Stimulated activated CD8-positive, alpha-beta memory T cell treated with anti-CD3 and anti-CD28 coated beads, Interleukin-15, amount 100 ng/mL, for 24 hours (primary cell): ENCODE data around the gene SMCO3.
"Not testable (repeated sequence)": the region's sequence is repeated elsewhere in the genome, so short reads cannot be mapped to it uniquely, and the experiment has no call there.

Experiments
- DNase-seq: peaks from one replicate; pipeline ENCODE4 v3.0.0-alpha.2; 2020; ENCODE audit warnings: low read depth

The SMCO3 gene

GRCh38 chr12:14774074-14774905 lies 39.7 kb downstream of the SMCO3 start:
- peak; percentile 54 for DNase-seq

DNA sequence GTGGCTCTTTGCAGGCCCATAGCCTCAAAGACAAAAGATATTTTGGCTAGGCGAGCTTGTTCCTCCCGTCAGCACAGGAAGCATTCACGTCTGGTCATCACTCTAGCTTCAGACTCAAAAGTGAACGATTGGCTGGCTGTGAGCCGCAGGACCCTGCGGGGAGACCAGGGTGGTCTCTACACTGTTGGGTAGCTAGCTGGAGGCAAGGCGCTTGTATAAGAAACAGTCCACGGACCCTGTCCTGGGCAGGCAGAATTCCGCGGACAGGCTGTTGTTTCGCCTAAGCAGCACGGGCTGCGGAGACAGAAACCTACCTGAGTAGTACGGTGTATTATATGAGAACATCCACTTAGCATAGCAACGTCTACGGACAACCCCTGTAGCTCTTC lies 40.3 kb downstream of the SMCO3 start:
- DNase-seq, result peak; percentile 15

- no peak for DNase-seq
These were observed 41.0 kb downstream of the SMCO3 start for GRCh38 chr12:14772946-14773345.

DNA sequence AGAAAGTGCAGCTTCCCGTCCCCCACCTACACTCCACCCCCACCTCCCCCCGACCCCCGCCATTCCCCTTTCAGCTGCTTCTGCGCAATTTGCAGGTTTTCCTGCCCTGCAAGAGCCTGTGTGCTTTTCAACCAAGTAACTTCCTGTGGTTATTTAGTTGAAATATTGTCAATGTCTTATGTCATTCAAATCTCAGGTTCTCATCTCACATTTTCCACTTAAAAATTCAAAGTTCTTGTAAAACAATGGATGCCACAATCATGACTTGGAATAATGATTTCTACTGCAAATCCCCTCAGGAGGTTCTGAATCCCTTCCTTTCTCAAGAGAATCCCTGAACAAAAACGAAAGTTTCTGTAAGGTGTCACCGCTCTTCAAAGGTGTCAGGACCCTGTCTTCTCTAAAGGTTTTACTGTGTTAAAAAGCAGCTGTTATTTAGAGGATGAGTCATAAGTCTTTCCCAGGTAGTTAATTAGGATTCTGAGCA lies 42.3 kb downstream of the SMCO3 start:
- DNase-seq, result no peak

GRCh38 chr12:14770496-14771461 lies 43.2 kb downstream of the SMCO3 start:
- DNase-seq, result peak; percentile 79

GRCh38 chr12:14769969-14770495 lies 44.0 kb downstream of the SMCO3 start:
- peak; percentile 78 for DNase-seq

DNA sequence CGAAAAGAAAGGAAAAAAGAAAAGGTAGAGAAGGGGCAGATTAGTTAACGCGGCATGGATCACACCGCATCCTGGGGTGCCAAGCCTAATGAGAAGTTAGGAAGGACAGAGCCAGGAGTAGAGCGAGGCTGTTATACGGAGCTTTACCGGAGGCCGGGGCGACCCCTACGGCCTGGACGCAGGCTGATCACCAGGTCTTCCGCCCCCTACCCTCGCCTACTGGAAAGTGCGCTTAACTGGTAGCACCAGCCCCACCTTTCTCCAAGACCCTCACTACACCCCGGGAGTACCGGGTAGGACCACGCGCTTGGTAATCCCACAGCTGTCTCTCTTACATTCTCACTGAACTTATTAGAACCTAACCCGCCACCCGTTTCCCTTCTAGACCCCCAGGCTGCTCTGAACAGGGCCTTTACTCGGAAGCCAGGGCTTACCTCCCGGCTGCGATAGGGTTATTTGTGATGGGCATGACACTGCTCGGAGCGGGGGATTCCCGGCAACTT lies 44.5 kb downstream of the SMCO3 start:
- peak; percentile 8 for DNase-seq

DNA sequence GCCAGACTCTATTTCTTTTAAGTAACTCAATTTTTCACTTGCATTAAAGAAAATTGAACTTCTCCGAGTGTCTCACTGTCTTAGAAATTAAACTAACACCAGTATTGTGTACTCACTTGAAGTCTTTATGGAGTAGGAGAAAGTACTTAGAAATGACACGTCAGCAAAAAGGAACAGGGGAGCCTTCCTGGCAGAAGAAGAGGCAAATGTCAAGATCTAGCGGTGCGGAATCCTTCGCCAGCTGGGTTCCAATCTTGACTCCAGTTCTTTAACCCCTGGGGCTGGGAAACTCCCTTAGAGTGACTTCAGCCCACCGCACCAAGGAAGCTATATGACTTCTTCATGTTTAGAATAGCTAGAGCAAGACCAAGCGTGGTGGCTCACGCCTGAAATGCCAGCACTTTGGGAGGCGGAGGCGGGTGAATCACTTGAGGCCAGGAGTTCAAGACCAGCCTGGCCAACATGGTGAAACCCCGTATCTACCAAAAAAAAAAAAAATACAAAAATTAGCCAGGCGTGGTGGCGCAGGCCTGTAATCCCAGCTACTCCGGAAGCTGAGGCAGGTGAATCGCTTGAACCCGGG lies 45.1 kb downstream of the SMCO3 start:
- DNase-seq, result peak; percentile 1

- no peak for DNase-seq
These were observed 46.4 kb downstream of the SMCO3 start for GRCh38 chr12:14767617-14768016.

DNA sequence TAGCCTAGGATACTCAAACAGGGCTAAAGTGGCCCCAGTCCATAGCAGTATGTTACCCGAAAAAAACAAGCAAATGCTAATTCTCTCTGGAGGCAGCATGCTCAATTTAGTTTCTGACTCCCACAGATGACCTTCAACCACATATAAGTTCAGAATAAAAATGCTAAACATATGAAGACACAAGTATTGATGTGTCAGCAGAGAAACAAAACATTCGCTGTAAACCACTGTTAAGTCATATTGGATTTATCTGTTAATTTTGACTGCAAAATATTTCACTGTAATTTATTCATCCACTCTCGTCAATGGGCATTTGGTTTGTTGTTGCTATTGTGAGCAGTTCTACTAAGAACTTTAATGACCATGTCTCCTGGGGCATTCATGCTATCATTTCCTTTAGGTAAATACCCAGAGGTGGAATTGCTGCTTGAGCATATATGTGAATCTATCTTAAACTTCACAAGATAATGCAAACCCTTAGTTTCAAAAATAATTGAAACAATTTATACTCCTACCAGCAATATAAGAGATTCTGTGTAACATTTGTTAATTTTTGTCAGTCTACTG lies 47.2 kb downstream of the SMCO3 start:
- no peak for DNase-seq

DNA sequence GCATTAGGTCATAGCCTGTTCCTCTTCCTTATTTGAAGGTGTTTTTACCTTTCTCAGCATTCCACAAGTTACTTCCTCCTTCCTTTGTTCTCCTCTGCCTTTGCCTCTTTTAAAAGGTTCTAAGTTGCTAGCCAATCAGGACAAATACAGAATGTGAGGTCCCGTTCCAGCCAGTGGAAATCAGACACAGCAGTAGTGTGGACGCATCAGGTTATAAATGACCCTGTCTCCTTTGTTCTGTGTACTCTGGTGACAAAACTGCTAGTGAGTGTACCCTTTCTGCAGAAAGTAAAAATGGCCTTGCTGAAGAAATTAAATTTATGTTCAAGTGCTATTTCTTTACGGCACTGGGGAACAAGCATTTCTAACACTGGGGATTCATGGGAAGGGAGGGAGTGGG lies 48.0 kb downstream of the SMCO3 start:
- not testable (repeated sequence) for DNase-seq

DNA sequence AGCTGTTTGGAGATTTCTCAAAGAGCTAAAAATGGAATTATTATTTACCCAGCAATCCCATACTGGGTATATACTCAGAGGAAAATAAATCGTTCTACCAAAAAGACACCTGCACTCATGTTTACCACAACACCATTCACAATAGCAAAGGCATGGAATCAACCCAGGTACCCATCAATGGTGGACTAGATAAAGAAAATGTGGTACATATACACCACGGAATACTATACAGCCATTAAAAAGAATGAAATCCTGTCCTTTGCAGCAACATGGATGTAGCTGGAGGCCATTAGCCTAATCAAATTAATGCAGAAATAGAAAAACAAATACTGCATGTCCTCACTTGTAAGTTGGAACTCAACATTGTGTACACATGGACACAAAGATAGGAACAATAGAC lies 48.6 kb downstream of the SMCO3 start:
- no peak for DNase-seq

DNA sequence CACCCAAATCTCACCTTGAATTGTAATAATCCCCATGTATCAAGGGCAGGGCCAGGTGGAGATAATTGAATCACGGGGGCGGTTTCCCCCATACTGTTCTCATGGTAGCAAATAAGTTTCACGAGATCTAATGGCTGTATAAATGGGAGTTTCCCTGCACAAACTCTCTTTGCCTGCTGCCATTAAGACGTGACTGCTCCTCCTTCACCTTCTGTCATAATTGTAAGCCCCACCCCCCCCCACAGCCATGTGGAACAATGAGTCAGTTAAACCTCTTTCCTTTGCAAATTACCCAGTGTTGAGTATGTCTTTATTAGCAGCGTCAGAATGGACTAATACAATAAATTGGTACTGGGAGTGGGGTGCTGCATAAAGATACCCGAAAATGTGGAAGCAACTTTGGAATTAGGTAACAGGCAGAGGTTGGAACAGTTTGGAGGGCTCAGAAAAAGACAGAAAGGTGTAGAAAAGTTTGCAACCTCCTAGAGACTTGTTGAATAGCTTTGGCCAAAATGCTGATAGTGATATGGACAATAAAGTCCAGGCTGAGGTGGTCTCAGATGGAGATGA lies 54.2 kb downstream of the SMCO3 start:
- not testable (repeated sequence) for DNase-seq

GRCh38 chr12:14756334-14757143 lies 57.4 kb downstream of the SMCO3 start:
- DNase-seq, result no peak
